MM.1S (cell line): Measurements from ENCODE around the gene FADS1.

Source experiments
- CTCF ChIP-seq: fragments of 300-600 bp; sonication (generic); IDR thresholded peaks from 2 replicates; pipeline ENCODE4 v1.5.1; 2016; ENCODE audit warnings: antibody characterized with exemption, low read length, mixed read lengths
- EZH2 ChIP-seq: fragments of 300-600 bp; sonication (generic); optimal IDR thresholded peaks from 2 replicates; pipeline ENCODE3; 2017; ENCODE audit warnings: low read depth, mild to moderate bottlenecking, antibody characterized with exemption, low read length, mixed read lengths
- EZH2phosphoT487 ChIP-seq: fragments of 300-600 bp; sonication (generic); IDR thresholded peaks from 2 replicates; pipeline ENCODE4 v1.6.1; 2018; ENCODE audit warnings: antibody characterized with exemption, low read length

GRCh38 chr11:61793829-61794204 is 23.0 kb downstream of the FADS1 start:
- TF ChIP-seq CTCF: no peak
- TF ChIP-seq EZH2: no peak
- TF ChIP-seq EZH2phosphoT487: no peak
